HG03460 (cell line): ENCODE measurements around the gene FFAR2.
"Not testable (repeated sequence)": the region's sequence is repeated elsewhere in the genome, so short reads cannot be mapped to it uniquely, and the experiment has no call there.

ENCODE experiments used
- ATAC-seq: cut with Tn5 transposase; IDR thresholded peaks from one replicate; pipeline ENCODE4 v1.9.1; 2021; ENCODE audit not compliant: unreplicated experiment

FFAR2 gene

GRCh38 chr19:35423406-35423805 lies 24.7 kb upstream of the FFAR2 start:
- ATAC-seq: not testable (repeated sequence)

- no peak for ATAC-seq
Observed at GRCh38 chr19:35425682-35426081, 22.4 kb upstream of the FFAR2 start.

GRCh38 chr19:35427187-35427586 lies 20.9 kb upstream of the FFAR2 start:
- no peak for ATAC-seq

- no peak for ATAC-seq
Observed at GRCh38 chr19:35429698-35430408, 18.2 kb upstream of the FFAR2 start.

- no peak for ATAC-seq
Observed at GRCh38 chr19:35430409-35431144, 17.5 kb upstream of the FFAR2 start.

GRCh38 chr19:35431145-35431807 lies 16.8 kb upstream of the FFAR2 start:
- ATAC-seq: no peak

- no peak for ATAC-seq
Observed at GRCh38 chr19:35432911-35433310, 15.1 kb upstream of the FFAR2 start.

GRCh38 chr19:35433448-35433847 lies 14.6 kb upstream of the FFAR2 start:
- no peak for ATAC-seq

GRCh38 chr19:35435896-35436295 lies 12.2 kb upstream of the FFAR2 start:
- ATAC-seq: no peak

- ATAC-seq: no peak
Observed at GRCh38 chr19:35436477-35437405, 11.3 kb upstream of the FFAR2 start.

GRCh38 chr19:35437406-35437951 lies 10.6 kb upstream of the FFAR2 start:
- ATAC-seq: no peak

GRCh38 chr19:35438096-35438495 lies 10.0 kb upstream of the FFAR2 start:
- no peak for ATAC-seq

GRCh38 chr19:35438527-35438926 lies 9.5 kb upstream of the FFAR2 start:
- no peak for ATAC-seq

- no peak for ATAC-seq
Observed at GRCh38 chr19:35439921-35440320, 8.1 kb upstream of the FFAR2 start.

GRCh38 chr19:35442091-35442490 lies 6.0 kb upstream of the FFAR2 start:
- ATAC-seq: no peak

GRCh38 chr19:35444735-35445134 lies 3.3 kb upstream of the FFAR2 start:
- no peak for ATAC-seq

GRCh38 chr19:35445826-35446593 lies 2.0 kb upstream of the FFAR2 start:
- no peak for ATAC-seq

- no peak for ATAC-seq
Observed at GRCh38 chr19:35449359-35450043, 1.4 kb downstream of the FFAR2 start.

- peak; percentile 50 for ATAC-seq
Observed at GRCh38 chr19:35451338-35452096, 3.5 kb downstream of the FFAR2 start.
